HepG2 (cell line): ENCODE data around the gene IER5L. TPM values are rescaled to one million over a fixed set of nuclear protein-coding genes. Genes with fewer than 3 reads are reported as not detected.

Experiments used
- AGO1 ChIP-seq: fragments of 200-400 bp; formaldehyde crosslinking; IDR thresholded peaks from 2 replicates; pipeline ENCODE4 v1.6.1; 2017; ENCODE audit warnings: mild to moderate bottlenecking, low read depth, low read length, moderate library complexity; ENCODE audit not compliant: poor library complexity, severe bottlenecking
- ARID5B ChIP-seq: IDR thresholded peaks from 2 replicates; pipeline ENCODE4 v1.4.0; 2020; ENCODE audit warnings: mild to moderate bottlenecking, missing genetic modification reagents
- HBP1 ChIP-seq: IDR thresholded peaks from 2 replicates; pipeline ENCODE4 v1.6.1; 2016; ENCODE audit warnings: low read depth, control low read depth
- HOXA3 ChIP-seq: sonication (generic); formaldehyde crosslinking; IDR thresholded peaks from 2 replicates; pipeline ENCODE4 v1.5.0; 2020; ENCODE audit warnings: missing genetic modification reagents
- KLF6 ChIP-seq: IDR thresholded peaks from 2 replicates; pipeline ENCODE4 v1.8.0; 2016; ENCODE audit warnings: missing biosample characterization, missing genetic modification reagents
- LCORL ChIP-seq, 2 experiments: fragments of 450-650 bp in 1 of 2; sonication (generic) in 1 of 2; formaldehyde crosslinking in 1 of 2; IDR thresholded peaks; 2 replicates each; pipeline versions ENCODE4 v1.5.0 to v1.6.1; 2017 to 2020; ENCODE audit warnings: antibody characterized with exemption in 1 of 2, missing genetic modification reagents in 1 of 2
- RCOR2 ChIP-seq: IDR thresholded peaks from 2 replicates; pipeline ENCODE4 v1.6.1; 2016; ENCODE audit warnings: missing biosample characterization, missing genetic modification reagents
- SETDB1 ChIP-seq: sonication (generic); formaldehyde crosslinking; IDR thresholded peaks from 2 replicates; pipeline ENCODE4 v1.5.1; 2020; ENCODE audit warnings: missing genetic modification reagents, mild to moderate bottlenecking, borderline replicate concordance
- ZFP62 ChIP-seq: sonication (generic); formaldehyde crosslinking; IDR thresholded peaks from 2 replicates; pipeline ENCODE4 v1.4.0; 2020; ENCODE audit warnings: missing genetic modification reagents
- ZNF10 ChIP-seq: sonication (generic); formaldehyde crosslinking; IDR thresholded peaks from 2 replicates; pipeline ENCODE4 v1.4.0; 2020; ENCODE audit warnings: mild to moderate bottlenecking, low read depth, missing genetic modification reagents, borderline replicate concordance
- ZNF333 ChIP-seq: sonication (generic); formaldehyde crosslinking; IDR thresholded peaks from 2 replicates; pipeline ENCODE4 v1.4.0; 2020; ENCODE audit warnings: mild to moderate bottlenecking, missing genetic modification reagents, borderline replicate concordance
- ZNF605 ChIP-seq: sonication (generic); formaldehyde crosslinking; IDR thresholded peaks from 2 replicates; pipeline ENCODE4 v1.8.0; 2022; ENCODE audit warnings: mild to moderate bottlenecking, missing genetic modification reagents
- ZNF790 ChIP-seq: sonication (generic); formaldehyde crosslinking; IDR thresholded peaks from 2 replicates; pipeline ENCODE4 v1.8.0; 2022; ENCODE audit warnings: missing genetic modification reagents, mild to moderate bottlenecking, borderline replicate concordance
- ZNF816 ChIP-seq: sonication (generic); formaldehyde crosslinking; IDR thresholded peaks from 2 replicates; pipeline ENCODE4 v1.8.0; 2022; ENCODE audit warnings: missing genetic modification reagents, mild to moderate bottlenecking, borderline replicate concordance
- polyA plus RNA-seq, 8 experiments: library from polyadenylated mRNA; depleted of rRNA in 3 of 8; stranded (reverse) in 7 of 8; unstranded in 1 of 8; fragments of >200 nt; fragmentation: Illumina TruSeq in 4 of 8; extraction: Trizol in 4 of 8; gene quantifications; 2 replicates each; pipeline versions ENCODE4 v1.2.1 to v1.2.3, GENCODE V29; 2011 to 2016; ENCODE audit warnings: low read depth in 4 of 8, missing spikeins in 1 of 8, mixed read lengths in 1 of 8; ENCODE audit not compliant: insufficient read depth in 1 of 8
- total RNA-seq, 5 experiments: library from RNA; depleted of rRNA; stranded (reverse); fragments of >200 nt; fragmentation: Illumina TruSeq; extraction: Trizol; gene quantifications; 2 replicates each; pipeline ENCODE4 v1.2.3, GENCODE V29; 2016; ENCODE audit warnings: low read depth in 1 of 5
- TF ChIP-seq, protein P1 (sequence below): sonication (generic); formaldehyde crosslinking; IDR thresholded peaks from 2 replicates; pipeline ENCODE4 v1.4.0; 2020; ENCODE audit warnings: missing genetic modification reagents, borderline replicate concordance
- TF ChIP-seq, protein P2 (sequence below): sonication (generic); formaldehyde crosslinking; IDR thresholded peaks from 2 replicates; pipeline ENCODE4 v1.4.0; 2020; ENCODE audit warnings: missing genetic modification reagents, borderline replicate concordance

IER5L gene
- total and polyA plus RNA-seq, 2 of the 13 experiments (the other 11 are each of a cell fraction or from before 2014, with no cell fraction given), result 1.8 to 3.3 TPM

GRCh38 chr9:129175825-129176633, 2.0 kb downstream of the IER5L start (continued):
- TF ChIP-seq ARID5B (CRISPR knock-in tag), result peak; percentile 53
- TF ChIP-seq SETDB1 (CRISPR knock-in tag), result no peak
- TF ChIP-seq, protein P1, sequence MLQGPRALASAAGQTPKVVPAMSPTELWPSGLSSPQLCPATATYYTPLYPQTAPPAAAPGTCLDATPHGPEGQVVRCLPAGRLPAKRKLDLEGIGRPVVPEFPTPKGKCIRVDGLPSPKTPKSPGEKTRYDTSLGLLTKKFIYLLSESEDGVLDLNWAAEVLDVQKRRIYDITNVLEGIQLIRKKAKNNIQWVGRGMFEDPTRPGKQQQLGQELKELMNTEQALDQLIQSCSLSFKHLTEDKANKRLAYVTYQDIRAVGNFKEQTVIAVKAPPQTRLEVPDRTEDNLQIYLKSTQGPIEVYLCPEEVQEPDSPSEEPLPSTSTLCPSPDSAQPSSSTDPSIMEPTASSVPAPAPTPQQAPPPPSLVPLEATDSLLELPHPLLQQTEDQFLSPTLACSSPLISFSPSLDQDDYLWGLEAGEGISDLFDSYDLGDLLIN (CRISPR knock-in tag), result no peak
- TF ChIP-seq ZNF10, result no peak
- peak; percentile 10 for TF ChIP-seq AGO1
- peak; percentile 80; the same call in 1 of the 2 replicates for TF ChIP-seq ZNF816 (CRISPR knock-in tag)
- TF ChIP-seq HBP1 (CRISPR knock-in tag), result no peak; the same call in 1 of the 2 replicates
- no peak for TF ChIP-seq RCOR2 (CRISPR knock-in tag)
- no peak for TF ChIP-seq ZNF333 (CRISPR knock-in tag)
- TF ChIP-seq HOXA3, result peak; percentile 59
- no peak for TF ChIP-seq LCORL (IDR thresholded peaks at IDR 0.05)
- TF ChIP-seq LCORL (CRISPR knock-in tag; IDR thresholded peaks at IDR 0.05), result no peak; the same call in 1 of the 2 replicates
- no peak for TF ChIP-seq ZFP62 (CRISPR knock-in tag)
- no peak for TF ChIP-seq ZNF605 (CRISPR knock-in tag)
- TF ChIP-seq ZNF790 (CRISPR knock-in tag), result no peak
- TF ChIP-seq KLF6, result no peak
- TF ChIP-seq, protein P2, sequence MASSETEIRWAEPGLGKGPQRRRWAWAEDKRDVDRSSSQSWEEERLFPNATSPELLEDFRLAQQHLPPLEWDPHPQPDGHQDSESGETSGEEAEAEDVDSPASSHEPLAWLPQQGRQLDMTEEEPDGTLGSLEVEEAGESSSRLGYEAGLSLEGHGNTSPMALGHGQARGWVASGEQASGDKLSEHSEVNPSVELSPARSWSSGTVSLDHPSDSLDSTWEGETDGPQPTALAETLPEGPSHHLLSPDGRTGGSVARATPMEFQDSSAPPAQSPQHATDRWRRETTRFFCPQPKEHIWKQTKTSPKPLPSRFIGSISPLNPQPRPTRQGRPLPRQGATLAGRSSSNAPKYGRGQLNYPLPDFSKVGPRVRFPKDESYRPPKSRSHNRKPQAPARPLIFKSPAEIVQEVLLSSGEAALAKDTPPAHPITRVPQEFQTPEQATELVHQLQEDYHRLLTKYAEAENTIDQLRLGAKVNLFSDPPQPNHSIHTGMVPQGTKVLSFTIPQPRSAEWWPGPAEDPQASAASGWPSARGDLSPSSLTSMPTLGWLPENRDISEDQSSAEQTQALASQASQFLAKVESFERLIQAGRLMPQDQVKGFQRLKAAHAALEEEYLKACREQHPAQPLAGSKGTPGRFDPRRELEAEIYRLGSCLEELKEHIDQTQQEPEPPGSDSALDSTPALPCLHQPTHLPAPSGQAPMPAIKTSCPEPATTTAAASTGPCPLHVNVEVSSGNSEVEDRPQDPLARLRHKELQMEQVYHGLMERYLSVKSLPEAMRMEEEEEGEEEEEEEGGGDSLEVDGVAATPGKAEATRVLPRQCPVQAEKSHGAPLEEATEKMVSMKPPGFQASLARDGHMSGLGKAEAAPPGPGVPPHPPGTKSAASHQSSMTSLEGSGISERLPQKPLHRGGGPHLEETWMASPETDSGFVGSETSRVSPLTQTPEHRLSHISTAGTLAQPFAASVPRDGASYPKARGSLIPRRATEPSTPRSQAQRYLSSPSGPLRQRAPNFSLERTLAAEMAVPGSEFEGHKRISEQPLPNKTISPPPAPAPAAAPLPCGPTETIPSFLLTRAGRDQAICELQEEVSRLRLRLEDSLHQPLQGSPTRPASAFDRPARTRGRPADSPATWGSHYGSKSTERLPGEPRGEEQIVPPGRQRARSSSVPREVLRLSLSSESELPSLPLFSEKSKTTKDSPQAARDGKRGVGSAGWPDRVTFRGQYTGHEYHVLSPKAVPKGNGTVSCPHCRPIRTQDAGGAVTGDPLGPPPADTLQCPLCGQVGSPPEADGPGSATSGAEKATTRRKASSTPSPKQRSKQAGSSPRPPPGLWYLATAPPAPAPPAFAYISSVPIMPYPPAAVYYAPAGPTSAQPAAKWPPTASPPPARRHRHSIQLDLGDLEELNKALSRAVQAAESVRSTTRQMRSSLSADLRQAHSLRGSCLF (CRISPR knock-in tag), result no peak
